Activated CD4-positive, alpha-beta memory T cell treated with anti-CD3 and anti-CD28 coated beads, Interleukin-2, amount 10 ng/mL, durations not matched to agents 7 days and 5 days (primary cell): ENCODE data around the gene SLC13A1. TPM values are rescaled to one million over a fixed set of nuclear protein-coding genes. Genes with fewer than 3 reads are reported as not detected.

ENCODE experiments used
- CTCF ChIA-PET: fragments of 350-600 bp; sonication (Branson Sonifier 250); formaldehyde crosslinking; loops from one replicate; lab custom pipeline; 2021; ENCODE audit warnings: antibody characterized with exemption, inconsistent platforms; lab: Charles Lee
- POLR2A ChIA-PET: fragments of 350-600 bp; sonication (Branson Sonifier 250); formaldehyde crosslinking; loops from one replicate; lab custom pipeline; 2021; ENCODE audit warnings: antibody characterized with exemption; lab: Charles Lee
- DNase-seq: peaks from one replicate; pipeline ENCODE4 v3.0.0-alpha.2; 2020
- H3K27ac Mint-ChIP-seq: one replicate; pipeline ENCODE4 v1.8.0; 2021; ENCODE audit warnings: mild to moderate bottlenecking, mixed read lengths
- H3K27me3 Mint-ChIP-seq: one replicate; pipeline ENCODE4 v1.8.0; 2021; ENCODE audit warnings: mixed read lengths
- H3K36me3 Mint-ChIP-seq: one replicate; pipeline ENCODE4 v1.8.0; 2021; ENCODE audit warnings: low read depth, mixed read lengths
- H3K4me1 Mint-ChIP-seq: one replicate; pipeline ENCODE4 v1.8.0; 2021; ENCODE audit warnings: mixed read lengths
- H3K4me3 Mint-ChIP-seq: one replicate; pipeline ENCODE4 v1.8.0; 2021; ENCODE audit warnings: mild to moderate bottlenecking, mixed read lengths
- H3K9me3 Mint-ChIP-seq: one replicate; pipeline ENCODE4 v1.8.0; 2021; ENCODE audit warnings: mixed read lengths
- total RNA-seq, 2 experiments: library from RNA; stranded (reverse); gene quantifications; one replicate each; pipeline ENCODE4 v1.2.3, GENCODE V29; 2021

Gene SLC13A1
- total RNA-seq, 2 experiments from 2014 or later: not detected

- ChIA-PET POLR2A (no interaction called here), CTCF (no interaction called here)
- no peak overlapping the region for H3K4me3 Mint-ChIP-seq
- DNase-seq: no peak
- H3K36me3 Mint-ChIP-seq: no peaks in the 10 kb centered on the region
- H3K9me3 Mint-ChIP-seq: peaks cover 3% of the 10 kb centered on the region
- no peak overlapping the region for H3K27ac Mint-ChIP-seq
- H3K4me1 Mint-ChIP-seq: no peaks in the 10 kb centered on the region
- no peaks in the 10 kb centered on the region for H3K27me3 Mint-ChIP-seq
Measured at GRCh38 chr7:123211545-123211944, 11.8 kb upstream of the SLC13A1 start.

GRCh38 chr7:123210986-123211385, 11.2 kb upstream of the SLC13A1 start:
- DNase-seq: no peak
- no peaks in the 10 kb centered on the region for H3K27me3 Mint-ChIP-seq
- peaks cover 3% of the 10 kb centered on the region for H3K9me3 Mint-ChIP-seq
- POLR2A ChIA-PET: no interaction called here
- H3K4me1 Mint-ChIP-seq: no peaks in the 10 kb centered on the region
- no peak overlapping the region for H3K27ac Mint-ChIP-seq
- CTCF ChIA-PET: no interaction called here
- H3K36me3 Mint-ChIP-seq: no peaks in the 10 kb centered on the region
- H3K4me3 Mint-ChIP-seq: no peak overlapping the region

GRCh38 chr7:123209786-123210185, 10.0 kb upstream of the SLC13A1 start:
- no peaks in the 10 kb centered on the region for H3K4me1 Mint-ChIP-seq
- CTCF ChIA-PET: no interaction called here
- DNase-seq: no peak
- no peak overlapping the region for H3K27ac Mint-ChIP-seq
- POLR2A ChIA-PET: no interaction called here
- H3K4me3 Mint-ChIP-seq: no peak overlapping the region
- H3K36me3 Mint-ChIP-seq: no peaks in the 10 kb centered on the region
- H3K9me3 Mint-ChIP-seq: peaks cover under 1% of the 10 kb centered on the region
- H3K27me3 Mint-ChIP-seq: no peaks in the 10 kb centered on the region

DNA sequence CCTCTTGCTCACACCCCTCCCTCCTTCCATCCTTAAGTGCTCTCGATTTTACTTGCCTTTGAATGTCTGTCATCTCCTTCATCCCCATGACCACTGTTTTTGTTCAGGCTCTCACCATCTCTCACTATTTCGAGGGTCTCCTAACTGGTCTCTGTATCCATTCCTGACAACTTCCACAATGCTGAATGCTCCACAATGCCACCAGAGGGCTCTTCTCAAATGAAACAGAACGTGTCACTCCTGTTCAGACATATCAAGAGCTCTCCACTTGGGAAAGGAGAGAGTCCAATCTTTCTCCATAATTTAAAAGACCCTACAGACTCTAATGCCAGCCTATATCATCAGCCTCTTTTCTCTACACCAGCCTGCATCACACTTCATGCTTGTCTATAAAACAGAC, 9.0 kb upstream of the SLC13A1 start:
- H3K4me3 Mint-ChIP-seq: no peak overlapping the region
- H3K36me3 Mint-ChIP-seq: no peaks in the 10 kb centered on the region
- H3K27me3 Mint-ChIP-seq: no peaks in the 10 kb centered on the region
- ChIA-PET CTCF (no interaction called here), POLR2A (no interaction called here)
- H3K27ac Mint-ChIP-seq: no peak overlapping the region
- H3K4me1 Mint-ChIP-seq: no peaks in the 10 kb centered on the region
- H3K9me3 Mint-ChIP-seq: peaks cover 2% of the 10 kb centered on the region
- no peak for DNase-seq

GRCh38 chr7:123204206-123204835, 4.6 kb upstream of the SLC13A1 start:
- Mint-ChIP-seq H3K27me3 (no peaks in the 10 kb centered on the region), H3K4me1 (no peaks in the 10 kb centered on the region), H3K36me3 (no peaks in the 10 kb centered on the region), H3K27ac (no peak overlapping the region), H3K9me3 (peaks cover 2% of the 10 kb centered on the region), H3K4me3 (no peak overlapping the region)
- CTCF ChIA-PET: no interaction called here
- POLR2A ChIA-PET: no interaction called here
- DNase-seq: no peak

GRCh38 chr7:123201901-123202300, 2.1 kb upstream of the SLC13A1 start:
- Mint-ChIP-seq H3K36me3 (no peaks in the 10 kb centered on the region), H3K4me3 (no peak overlapping the region), H3K4me1 (no peaks in the 10 kb centered on the region), H3K27me3 (no peaks in the 10 kb centered on the region), H3K9me3 (peaks cover 2% of the 10 kb centered on the region), H3K27ac (no peak overlapping the region)
- DNase-seq: no peak
- POLR2A ChIA-PET: no interaction called here
- CTCF ChIA-PET: no interaction called here

DNA sequence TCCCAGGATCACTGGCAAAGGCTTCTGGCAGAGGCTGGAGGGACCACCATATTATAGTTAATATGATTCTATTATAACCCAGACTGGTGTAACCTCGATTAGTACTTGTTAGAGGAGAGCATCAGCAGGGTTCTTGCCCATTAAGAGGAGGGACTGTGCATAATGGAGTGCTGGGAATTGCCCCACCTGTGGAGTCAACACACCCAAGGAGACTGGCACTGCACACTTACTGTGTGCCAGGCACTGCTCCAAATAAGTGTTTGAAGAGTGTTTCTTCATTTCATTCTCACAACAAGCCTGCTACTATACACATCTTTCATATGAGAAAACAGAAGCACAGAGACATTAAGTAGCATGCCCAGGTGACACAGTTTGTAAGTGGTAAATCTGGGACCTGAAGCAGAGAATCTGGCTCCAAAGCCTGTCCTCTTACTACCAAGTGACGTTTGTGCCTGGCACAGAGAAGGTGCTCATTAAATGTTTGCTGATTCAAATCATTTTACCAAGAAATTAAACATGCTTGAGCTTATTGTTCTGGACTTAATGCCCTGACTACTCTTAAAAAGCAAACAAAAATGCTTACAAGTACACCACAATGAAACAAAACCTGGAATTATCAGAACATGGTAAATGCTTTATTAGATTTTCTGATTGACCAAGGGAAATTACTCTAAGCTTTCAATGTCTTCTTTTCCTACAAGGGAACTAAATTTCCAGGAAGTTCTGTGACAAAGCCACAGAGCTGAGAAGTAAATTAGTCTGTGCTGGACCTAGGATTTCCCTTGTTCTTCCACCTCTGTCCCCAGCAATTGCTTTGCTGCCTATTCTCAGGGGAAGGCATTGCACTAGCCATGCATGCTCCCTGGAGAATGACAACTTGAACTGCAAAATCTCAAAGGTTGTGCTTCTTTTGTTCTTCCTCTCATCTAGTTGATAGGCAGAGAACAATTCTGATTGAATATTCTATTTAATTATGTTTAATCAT, 809 bp downstream of the SLC13A1 start:
- no peaks in the 10 kb centered on the region for H3K36me3 Mint-ChIP-seq
- ChIA-PET POLR2A (no interaction called here), CTCF (no interaction called here)
- no peak for DNase-seq
- no peaks in the 10 kb centered on the region for H3K9me3 Mint-ChIP-seq
- H3K27me3 Mint-ChIP-seq: no peaks in the 10 kb centered on the region
- no peaks in the 10 kb centered on the region for H3K4me1 Mint-ChIP-seq
- H3K27ac Mint-ChIP-seq: no peak overlapping the region
- H3K4me3 Mint-ChIP-seq: no peak overlapping the region

DNA sequence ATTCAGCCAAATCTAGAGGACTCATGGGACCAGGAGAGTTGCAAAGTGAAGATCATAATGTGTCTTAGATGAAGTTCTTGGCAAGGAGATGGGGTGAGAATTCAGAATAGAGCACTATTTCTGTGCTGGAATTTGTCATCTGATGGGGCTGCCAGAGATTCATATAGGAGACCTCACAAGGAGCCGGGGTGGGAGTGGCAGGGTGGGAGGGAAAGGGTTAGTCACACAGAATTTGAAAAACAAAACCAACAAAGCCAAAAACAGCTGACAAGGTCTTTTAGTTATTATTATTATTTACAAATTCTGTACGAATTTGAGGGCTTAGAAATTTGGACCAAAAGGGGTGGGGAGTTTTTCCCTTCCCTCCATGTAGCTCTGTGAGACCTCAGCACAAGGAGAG, 1.7 kb downstream of the SLC13A1 start:
- CTCF ChIA-PET: no interaction called here

DNA sequence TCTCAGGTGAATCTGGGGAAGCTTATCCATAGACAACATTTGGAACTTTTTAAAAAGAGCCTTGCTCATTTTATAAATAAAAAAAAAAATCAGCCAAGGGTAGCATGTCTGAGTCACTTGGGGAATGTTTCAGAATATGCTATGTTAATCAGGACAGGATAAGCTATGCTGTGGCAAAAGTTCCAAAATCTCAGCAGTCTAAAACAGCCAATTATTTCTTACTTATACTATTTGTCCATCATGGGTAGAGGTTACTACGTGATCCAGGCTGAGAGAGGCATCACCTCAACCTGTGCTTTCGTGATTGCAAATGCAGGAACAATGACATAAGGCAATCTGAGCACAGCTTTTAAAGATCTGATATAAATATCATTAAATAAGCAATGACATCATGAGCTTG, 6.5 kb downstream of the SLC13A1 start:
- Mint-ChIP-seq H3K27ac (no peak overlapping the region), H3K4me3 (no peak overlapping the region), H3K9me3 (no peaks in the 10 kb centered on the region), H3K36me3 (no peaks in the 10 kb centered on the region), H3K27me3 (no peaks in the 10 kb centered on the region), H3K4me1 (peaks cover 2% of the 10 kb centered on the region)
- ChIA-PET CTCF (no interaction called here), POLR2A (no interaction called here)
- DNase-seq: no peak

More for the DNA sequence above, 1.7 kb downstream of the SLC13A1 start:
- no peak for DNase-seq
- POLR2A ChIA-PET: no interaction called here
- no peaks in the 10 kb centered on the region for H3K27me3 Mint-ChIP-seq
- no peaks in the 10 kb centered on the region for H3K9me3 Mint-ChIP-seq
- H3K27ac Mint-ChIP-seq: no peak overlapping the region
- H3K4me1 Mint-ChIP-seq: no peaks in the 10 kb centered on the region
- no peaks in the 10 kb centered on the region for H3K36me3 Mint-ChIP-seq
- H3K4me3 Mint-ChIP-seq: no peak overlapping the region

- Mint-ChIP-seq H3K27me3 (no peaks in the 10 kb centered on the region), H3K4me1 (peaks cover 2% of the 10 kb centered on the region), H3K36me3 (no peaks in the 10 kb centered on the region), H3K9me3 (no peaks in the 10 kb centered on the region), H3K27ac (no peak overlapping the region), H3K4me3 (no peak overlapping the region)
- ChIA-PET POLR2A (no interaction called here), CTCF (no interaction called here)
- DNase-seq: no peak
Measured at GRCh38 chr7:123191132-123191531, 8.6 kb downstream of the SLC13A1 start.

DNA sequence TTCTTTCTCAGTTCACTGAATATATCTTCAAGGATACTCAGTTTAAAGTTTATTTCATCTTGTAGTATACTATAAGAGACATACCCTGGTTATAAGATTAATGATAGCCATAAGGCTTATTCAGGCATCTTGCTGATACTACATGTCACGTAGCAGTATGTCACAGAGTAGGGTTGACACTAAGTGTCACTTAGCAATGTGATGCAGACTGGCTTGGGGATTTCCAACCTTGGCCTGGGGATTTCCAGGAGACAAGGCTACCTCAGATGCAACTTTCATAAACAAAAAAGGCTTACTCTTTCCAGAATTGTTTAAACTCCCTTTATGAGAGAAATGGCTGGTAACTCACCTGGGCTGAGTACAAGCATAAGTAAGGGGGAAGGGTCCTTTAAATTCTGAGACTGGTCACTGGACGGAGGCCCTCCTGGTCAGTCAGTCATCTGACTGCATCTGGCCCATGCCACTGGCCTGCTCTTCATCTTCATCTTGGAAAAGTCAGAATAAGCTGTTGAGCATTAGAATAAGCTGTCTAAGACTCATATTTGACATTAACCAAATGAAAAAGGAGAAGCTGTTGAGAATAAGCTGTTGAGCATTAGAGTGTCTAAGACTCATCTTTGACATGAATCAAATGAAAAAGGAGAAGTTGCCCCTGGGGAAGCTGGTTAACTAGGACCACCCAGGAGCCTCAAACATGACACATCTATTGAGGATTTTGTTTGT, 9.5 kb downstream of the SLC13A1 start:
- POLR2A ChIA-PET: no interaction called here
- no peaks in the 10 kb centered on the region for H3K36me3 Mint-ChIP-seq
- H3K27ac Mint-ChIP-seq: no peak overlapping the region
- H3K4me1 Mint-ChIP-seq: peaks cover 2% of the 10 kb centered on the region
- peak; percentile 18 for DNase-seq
- H3K4me3 Mint-ChIP-seq: no peak overlapping the region
- CTCF ChIA-PET: no interaction called here
- no peaks in the 10 kb centered on the region for H3K9me3 Mint-ChIP-seq
- H3K27me3 Mint-ChIP-seq: no peaks in the 10 kb centered on the region

GRCh38 chr7:123185756-123186155, 14.0 kb downstream of the SLC13A1 start:
- Mint-ChIP-seq H3K9me3 (no peaks in the 10 kb centered on the region), H3K27ac (no peak overlapping the region), H3K4me1 (peaks cover 2% of the 10 kb centered on the region), H3K27me3 (no peaks in the 10 kb centered on the region), H3K4me3 (no peak overlapping the region), H3K36me3 (no peaks in the 10 kb centered on the region)
- ChIA-PET CTCF (no interaction called here), POLR2A (no interaction called here)
- DNase-seq: no peak

DNA sequence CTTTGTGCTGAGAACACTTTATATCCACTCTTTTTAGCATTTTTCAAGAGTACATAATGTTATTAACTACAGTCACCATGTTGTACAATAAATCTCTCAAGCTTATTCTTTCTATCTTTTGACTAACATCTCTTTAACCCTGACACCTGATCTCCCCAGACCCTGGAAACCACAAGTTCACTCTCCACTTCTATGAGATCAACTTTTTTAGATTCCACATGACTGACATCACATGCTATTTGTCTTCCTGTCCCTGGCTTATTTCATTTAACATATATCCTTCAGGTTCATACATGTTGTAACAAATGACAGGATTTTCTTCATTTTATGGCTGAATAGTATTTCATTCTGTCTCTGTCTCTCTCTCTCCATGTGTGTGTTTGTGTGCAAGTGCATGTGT, 15.5 kb downstream of the SLC13A1 start:
- Mint-ChIP-seq H3K4me1 (no peaks in the 10 kb centered on the region), H3K9me3 (no peaks in the 10 kb centered on the region), H3K36me3 (no peaks in the 10 kb centered on the region), H3K4me3 (no peak overlapping the region), H3K27me3 (no peaks in the 10 kb centered on the region), H3K27ac (no peak overlapping the region)
- ChIA-PET POLR2A (no interaction called here), CTCF (no interaction called here)
- DNase-seq: no peak
